ENCODE data around the gene MVB12B.

Gene MVB12B

GRCh38 chr9:126302730-126303129, 23.9 kb upstream of the MVB12B start:
- DNase-seq: no peak

- no peak for DNase-seq
Observed at GRCh38 chr9:126303488-126303887, 23.1 kb upstream of the MVB12B start.

GRCh38 chr9:126304207-126304970, 22.2 kb upstream of the MVB12B start:
- DNase-seq: no peak

GRCh38 chr9:126304971-126305320, 21.7 kb upstream of the MVB12B start:
- no peak for DNase-seq

GRCh38 chr9:126306071-126306647, 20.5 kb upstream of the MVB12B start:
- no peak for DNase-seq

- DNase-seq: peak in 49 of 56 donors; percentile 31 to 94 (median 81)
Observed at GRCh38 chr9:126307322-126308061, 19.1 kb upstream of the MVB12B start.

GRCh38 chr9:126309427-126310189, 17.0 kb upstream of the MVB12B start:
- DNase-seq: no peak

- DNase-seq: no peak
Observed at GRCh38 chr9:126312584-126313551, 13.8 kb upstream of the MVB12B start.

GRCh38 chr9:126316085-126316655, 10.5 kb upstream of the MVB12B start:
- DNase-seq: no peak

- peak in 3 of 56 donors; percentile 24 to 48 (median 44) for DNase-seq
Observed at GRCh38 chr9:126317513-126317912, 9.1 kb upstream of the MVB12B start.

GRCh38 chr9:126318858-126319257, 7.8 kb upstream of the MVB12B start:
- no peak for DNase-seq

- no peak for DNase-seq
Observed at GRCh38 chr9:126319671-126320070, 7.0 kb upstream of the MVB12B start.

GRCh38 chr9:126320158-126320922, 6.3 kb upstream of the MVB12B start:
- no peak for DNase-seq

GRCh38 chr9:126321742-126322141, 4.9 kb upstream of the MVB12B start:
- no peak for DNase-seq

GRCh38 chr9:126325821-126326220, 808 bp upstream of the MVB12B start:
- DNase-seq: no peak

GRCh38 chr9:126327006-126327713, 531 bp downstream of the MVB12B start:
- DNase-seq: peak in 22 of 56 donors; percentile 25 to 77 (median 58)

GRCh38 chr9:126327714-126328185, 1.1 kb downstream of the MVB12B start:
- DNase-seq: peak in 16 of 56 donors; percentile 31 to 77 (median 58)

GRCh38 chr9:126328407-126328806, 1.8 kb downstream of the MVB12B start:
- DNase-seq: no peak
